GM18499 (cell line): ENCODE measurements around the gene QPRT.
"Not testable (repeated sequence)": the region's sequence is repeated elsewhere in the genome, so short reads cannot be mapped to it uniquely, and the experiment has no call there.

Source experiments
- ATAC-seq: cut with Tn5 transposase; IDR thresholded peaks from one replicate; pipeline ENCODE4 v1.9.1; 2021; ENCODE audit warnings: moderate number of reproducible peaks; ENCODE audit not compliant: insufficient read depth, unreplicated experiment

Gene QPRT

DNA sequence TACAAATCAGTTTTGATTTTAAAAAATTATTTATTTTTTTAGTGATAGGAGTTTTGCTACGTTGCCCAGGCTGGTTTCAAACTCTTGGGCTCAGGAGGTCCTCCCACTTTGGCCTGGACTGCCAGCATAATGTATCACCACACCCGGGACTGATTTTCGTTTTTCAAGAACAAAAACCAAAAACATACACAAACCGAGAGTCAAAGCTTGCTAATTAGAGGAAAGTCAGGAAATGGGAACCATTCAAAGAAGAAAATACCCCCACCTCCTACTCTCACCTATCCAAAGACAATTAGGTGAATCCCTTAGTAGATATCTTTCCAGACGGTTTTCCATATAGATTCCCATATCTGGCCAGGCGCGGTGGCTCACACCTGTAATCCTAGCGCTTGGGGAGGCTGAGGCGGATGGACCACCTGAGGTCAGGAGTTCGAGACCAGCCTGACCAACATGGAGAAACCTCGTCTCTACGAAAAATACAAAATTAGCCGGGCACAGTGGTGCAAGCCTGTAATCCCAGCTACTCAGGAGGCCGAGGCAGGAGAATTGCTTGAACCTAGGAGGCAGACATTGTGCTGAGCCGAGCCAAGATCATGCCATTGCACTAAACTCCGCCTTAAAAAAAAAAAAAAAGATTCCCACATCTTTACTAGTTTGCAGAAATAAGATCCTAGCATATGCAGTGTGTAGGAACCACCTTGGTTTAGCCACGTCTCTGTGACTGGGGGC, 16.8 kb upstream of the QPRT start:
- ATAC-seq = no peak

DNA sequence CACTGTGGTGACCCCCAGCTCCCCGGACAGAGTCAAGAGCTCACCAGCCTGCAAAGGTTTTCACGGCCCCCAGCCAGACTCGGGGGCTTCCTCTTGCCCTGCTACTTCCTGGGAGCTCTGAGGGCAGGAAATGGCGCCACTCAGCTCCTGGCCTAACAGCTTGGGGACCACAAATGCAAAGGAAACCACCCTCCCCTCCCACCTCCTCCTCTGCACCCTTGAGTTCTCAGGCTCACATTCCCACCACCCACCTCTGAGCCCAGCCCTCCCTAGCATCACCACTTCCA, 16.3 kb upstream of the QPRT start:
- no peak for ATAC-seq

DNA sequence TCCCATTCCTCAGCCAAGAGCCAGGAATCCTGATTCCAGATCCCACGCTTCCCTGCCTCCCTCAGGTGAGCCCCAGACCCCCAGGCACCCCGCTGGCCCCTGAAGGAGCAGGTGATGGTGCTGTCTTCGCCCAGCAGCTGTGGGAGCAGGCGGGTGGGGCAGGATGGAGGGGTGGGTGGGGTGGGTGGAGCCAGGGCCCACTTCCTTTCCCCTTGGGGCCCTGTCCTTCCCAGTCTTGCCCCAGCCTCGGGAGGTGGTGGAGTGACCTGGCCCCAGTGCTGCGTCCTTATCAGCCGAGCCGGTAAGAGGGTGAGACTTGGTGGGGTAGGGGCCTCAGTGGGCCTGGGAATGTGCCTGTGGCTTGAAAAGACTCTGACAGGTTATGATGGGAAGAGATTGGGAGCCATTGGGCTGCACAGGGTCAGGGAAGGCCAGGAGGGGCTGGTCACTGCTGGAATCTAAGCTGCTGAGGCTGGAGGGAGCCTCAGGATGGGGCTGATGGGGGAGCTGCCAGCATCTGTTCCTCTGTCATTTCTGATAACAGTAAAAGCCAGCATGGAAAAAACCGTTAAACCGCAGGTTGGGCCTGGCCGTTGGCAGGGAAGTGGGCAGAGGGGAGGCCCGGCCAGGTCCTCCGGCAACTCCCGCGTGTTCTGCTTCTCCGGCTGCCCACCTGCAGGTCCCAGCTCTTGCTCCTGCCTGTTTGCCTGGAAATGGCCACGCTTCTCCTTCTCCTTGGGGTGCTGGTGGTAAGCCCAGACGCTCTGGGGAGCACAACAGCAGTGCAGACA, 15.8 kb upstream of the QPRT start, which contains the start of gene SPN:
Gene SPN, plus strand, starts transcription at position 232 of the 791 bp plus-strand sequence. Its CDS starts 482 bp downstream, at position 714.
- no peak for ATAC-seq

DNA sequence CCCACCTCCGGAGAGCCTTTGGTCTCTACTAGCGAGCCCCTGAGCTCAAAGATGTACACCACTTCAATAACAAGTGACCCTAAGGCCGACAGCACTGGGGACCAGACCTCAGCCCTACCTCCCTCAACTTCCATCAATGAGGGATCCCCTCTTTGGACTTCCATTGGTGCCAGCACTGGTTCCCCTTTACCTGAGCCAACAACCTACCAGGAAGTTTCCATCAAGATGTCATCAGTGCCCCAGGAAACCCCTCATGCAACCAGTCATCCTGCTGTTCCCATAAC, 15.2 kb upstream of the QPRT start:
- ATAC-seq = no peak

DNA sequence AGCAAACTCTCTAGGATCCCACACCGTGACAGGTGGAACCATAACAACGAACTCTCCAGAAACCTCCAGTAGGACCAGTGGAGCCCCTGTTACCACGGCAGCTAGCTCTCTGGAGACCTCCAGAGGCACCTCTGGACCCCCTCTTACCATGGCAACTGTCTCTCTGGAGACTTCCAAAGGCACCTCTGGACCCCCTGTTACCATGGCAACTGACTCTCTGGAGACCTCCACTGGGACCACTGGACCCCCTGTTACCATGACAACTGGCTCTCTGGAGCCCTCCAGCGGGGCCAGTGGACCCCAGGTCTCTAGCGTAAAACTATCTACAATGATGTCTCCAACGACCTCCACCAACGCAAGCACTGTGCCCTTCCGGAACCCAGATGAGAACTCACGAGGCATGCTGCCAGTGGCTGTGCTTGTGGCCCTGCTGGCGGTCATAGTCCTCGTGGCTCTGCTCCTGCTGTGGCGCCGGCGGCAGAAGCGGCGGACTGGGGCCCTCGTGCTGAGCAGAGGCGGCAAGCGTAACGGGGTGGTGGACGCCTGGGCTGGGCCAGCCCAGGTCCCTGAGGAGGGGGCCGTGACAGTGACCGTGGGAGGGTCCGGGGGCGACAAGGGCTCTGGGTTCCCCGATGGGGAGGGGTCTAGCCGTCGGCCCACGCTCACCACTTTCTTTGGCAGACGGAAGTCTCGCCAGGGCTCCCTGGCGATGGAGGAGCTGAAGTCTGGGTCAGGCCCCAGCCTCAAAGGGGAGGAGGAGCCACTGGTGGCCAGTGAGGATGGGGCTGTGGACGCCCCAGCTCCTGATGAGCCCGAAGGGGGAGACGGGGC, 14.7 kb upstream of the QPRT start:
- no peak for ATAC-seq

DNA sequence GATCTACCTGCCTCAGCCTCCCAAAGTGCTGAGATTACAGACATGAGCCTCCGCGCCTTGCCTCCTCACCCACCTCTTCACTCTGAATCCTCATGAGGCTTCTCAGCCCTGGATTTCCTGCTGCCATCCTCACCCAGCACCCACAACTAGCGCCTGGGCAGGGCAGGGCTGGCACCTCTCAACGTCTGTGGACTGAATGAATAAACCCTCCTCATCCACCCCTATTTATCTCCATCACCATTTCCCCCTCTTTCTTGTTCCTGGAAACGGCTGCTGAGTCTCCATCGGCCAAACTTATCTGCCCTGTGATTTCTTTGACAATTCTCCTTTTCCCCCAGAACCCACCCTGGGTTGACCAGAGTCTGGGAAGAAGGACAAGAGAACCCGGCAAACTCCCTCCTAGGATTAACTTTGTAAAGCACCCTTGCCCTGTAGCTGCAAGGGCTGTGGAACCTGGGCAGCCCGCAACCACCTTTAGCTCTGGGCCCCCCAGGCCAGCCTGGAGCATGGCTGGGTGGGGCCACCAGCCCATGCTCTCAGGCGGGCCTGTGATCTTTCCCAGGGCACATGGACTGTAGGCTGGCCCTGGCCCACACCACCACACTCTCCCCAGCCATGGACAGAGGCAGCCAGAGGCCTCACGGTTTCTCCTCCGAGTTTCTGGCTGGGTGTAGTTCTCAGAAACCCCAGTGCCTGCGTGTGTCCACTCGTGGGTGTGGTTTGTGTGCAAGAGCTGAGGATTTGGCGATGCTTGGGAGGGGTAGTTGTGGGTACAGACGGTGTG, 13.5 kb upstream of the QPRT start:
- ATAC-seq = no peak

DNA sequence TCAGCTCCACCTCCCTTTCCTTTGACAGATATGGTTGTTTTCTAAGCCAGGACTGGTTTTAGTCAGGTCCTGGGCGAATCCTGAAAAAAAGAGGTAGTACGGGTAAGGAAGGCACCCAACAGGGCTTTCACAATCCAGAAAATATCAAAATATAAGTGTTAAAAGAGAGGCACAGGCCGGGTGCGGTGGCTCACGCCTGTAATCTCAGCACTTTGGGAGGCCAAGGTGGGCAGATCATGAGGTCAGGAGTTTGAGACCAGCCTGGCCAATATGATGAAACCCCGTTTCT, 11.7 kb upstream of the QPRT start:
- not testable (repeated sequence) for ATAC-seq

DNA sequence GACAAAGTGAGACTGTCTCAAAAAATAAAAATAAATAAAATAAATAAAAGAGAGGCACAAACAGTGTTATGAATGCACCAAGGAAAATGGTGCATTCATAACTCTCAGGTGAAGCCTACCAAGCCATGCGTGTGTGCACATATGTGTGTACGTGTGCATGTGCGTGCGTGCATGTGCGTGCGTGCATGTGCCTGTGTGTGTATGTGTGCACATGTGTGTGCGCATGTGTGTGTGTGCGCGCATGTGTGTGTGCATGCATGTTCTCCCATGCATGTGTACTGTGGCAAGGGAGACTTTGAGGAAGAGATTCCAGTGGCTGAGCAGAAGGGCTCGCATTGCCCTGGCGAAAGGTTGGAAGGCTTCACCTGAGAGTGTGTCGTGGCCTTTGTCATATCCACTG, 11.2 kb upstream of the QPRT start:
- no peak for ATAC-seq

DNA sequence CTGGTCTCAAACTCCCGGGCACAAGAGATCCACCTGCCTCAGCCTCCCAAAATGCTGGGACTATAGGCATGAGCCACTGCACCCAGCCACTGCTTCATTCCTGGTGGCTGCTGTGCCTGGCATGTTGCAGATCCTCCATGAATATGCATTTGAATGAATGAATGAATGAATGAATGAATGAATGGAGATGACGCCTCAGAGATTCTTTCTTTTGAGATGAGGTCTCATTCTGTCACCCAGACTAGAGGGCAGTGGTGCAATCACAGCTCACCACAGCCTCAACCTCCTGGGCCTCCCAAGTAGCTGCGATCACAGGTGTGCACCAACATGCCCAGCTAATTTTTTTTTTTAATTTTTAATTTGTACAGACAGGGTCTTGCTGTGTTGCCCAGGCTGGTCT, 10.7 kb upstream of the QPRT start:
- ATAC-seq = no peak

DNA sequence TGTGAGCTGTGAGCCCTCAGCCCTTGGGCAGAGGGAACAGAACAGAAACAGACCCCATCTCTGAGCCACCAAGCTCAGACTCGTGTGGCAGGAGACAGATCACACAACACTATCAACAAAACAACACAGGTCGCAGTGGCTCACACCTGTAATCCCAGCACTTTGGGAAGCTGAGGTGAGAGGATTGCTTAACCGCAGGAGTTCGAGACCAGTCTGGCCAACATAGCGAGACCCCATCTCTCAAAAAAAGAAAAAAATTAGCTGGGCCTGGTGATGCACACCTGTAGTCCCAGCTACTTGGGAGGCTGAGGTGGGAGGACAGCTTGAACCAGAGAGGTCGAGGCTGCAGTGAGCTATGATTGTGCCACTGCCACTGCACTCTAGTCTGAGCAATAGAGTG, 5.5 kb upstream of the QPRT start:
- no peak for ATAC-seq

DNA sequence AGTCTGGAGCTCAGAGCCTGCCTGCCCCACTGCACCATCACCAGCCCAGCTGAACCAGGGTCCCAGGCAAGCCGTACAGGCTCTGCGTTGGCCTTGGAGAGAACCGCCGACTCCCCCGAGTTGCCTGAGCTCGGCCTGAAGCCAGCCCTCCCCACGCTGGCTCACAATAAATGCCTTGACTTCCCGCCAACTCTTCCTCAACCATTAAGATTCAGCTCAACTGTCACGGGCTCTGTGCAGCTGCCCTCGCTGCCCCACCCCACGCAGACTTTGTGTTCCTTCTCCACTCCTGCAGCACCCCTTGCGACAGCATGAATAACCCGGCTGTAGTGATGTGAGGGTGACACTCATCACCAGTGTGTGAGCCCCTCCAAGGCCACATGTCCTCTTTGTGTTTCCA, 4.8 kb upstream of the QPRT start:
- no peak for ATAC-seq

DNA sequence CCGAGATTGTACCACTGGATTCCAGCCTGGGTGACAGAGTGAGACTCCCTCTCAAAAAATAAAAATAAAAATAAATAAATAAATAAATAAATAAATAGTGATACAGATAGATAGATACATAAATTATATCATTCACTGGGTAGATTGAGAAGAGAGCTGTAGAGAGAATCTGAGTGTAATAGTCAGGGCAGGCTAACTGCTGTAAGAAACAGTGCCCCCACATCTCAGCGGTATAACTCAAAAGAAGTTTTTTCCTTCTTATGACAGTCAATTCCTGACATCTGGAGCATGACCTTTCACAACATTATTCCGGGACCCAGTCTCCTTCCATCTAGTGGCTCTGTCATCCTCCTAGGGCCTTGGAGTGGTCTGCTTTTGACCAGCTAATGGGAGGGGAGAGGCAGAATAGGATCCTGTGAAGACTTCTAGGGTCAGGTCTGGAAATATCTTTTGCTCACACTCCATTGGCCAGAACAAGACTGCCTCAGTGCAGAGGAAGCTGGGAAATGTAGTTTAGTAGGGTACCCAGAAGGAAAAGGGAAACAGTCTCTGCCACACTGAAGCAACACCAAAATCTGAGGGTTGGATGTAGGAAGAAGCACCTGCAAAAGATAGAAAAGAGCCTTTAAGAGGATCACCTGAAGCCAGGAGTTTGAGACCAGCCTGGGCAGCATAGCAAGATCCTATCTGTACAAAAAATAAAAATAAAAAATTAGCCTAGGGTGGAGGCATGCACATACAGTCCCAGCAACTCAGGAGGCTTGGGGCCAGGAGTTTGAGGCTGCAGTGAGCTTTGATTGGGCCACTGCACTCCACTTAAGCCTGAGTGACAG, 3.0 kb upstream of the QPRT start:
- ATAC-seq = no peak

DNA sequence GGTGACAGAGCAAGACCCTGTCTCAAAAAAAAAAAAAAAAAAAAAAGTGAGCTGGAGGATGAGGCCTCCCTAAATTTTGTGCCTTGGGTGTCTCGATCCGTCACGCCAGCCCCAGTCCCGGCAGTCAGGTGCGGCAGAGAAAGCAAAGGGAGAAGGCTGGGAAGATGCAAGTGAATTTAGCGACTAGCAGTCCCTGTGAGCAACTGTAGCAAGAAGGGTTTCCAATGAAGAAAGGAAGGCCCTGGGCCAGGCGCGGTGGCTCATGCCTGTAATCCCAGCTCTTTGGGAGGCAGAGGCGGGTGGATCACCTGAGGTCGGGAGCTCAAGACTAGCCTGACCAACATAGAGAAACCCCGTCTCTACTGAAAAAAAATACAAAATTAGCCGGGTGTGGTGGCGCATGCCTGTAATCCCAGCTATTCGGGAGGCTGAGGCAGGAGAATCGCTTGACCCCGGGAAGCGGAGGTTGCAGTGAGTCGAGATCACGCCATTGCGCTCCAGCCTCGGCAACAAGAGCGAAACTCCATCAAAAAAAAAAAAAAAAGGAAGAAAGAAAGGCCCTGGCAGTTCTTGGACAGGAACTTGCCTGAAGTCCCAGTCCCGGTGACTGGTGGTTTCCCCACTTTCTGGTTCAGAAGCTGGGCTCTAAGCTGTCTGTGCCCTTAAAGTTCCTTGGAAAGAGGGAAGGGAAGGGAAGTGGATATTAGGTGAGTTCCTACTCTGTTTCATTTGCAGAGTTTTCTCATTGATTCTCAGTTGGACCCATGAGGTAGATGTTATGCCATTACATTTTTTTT, 1.8 kb upstream of the QPRT start:
- no peak for ATAC-seq

DNA sequence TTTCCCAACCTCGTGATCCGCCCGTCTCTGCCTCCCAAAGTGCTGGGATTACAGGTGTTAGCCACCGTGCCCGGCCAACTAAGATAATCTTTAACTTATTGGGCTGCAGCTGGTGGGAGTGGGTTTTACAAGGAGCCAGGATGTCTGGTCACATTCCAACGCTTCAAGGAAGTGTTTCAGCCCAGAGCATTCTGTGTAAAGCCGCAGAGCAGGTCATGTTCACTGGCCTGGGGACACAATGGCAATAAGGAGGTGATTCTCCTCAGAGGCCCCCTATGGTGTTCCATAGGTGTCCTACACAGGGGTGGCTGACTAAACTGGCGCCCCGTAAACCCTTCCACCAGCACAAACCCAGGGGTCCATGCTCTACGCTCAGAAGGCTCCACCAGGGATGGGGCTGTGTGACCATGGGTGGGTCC, 1.2 kb downstream of the QPRT start:
- ATAC-seq = no peak

DNA sequence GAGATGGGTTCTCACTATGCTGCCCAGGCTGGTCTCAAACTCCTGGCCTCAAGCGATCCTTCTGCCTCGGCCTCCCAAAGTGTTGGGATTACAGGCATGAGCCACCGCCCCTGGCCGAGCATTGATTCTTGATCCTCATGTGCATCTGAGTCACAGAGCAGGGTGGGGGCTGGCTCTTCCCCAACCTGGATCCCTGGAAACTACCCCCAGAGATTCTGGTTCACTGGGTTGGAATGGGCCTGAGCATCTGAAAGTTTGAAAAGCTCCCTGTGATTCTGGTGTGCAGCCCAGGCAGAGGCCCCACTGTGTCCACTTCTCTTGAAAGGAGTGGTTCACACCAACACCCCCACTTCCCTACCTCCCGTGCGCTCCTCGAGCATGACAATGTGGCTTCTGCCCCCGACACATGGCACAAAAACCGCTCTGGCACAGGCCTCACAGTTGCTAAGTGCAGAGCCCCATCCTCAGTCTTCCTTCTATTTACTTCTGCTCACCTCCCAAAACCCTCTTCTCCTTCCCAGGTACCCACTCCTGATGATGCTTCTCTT, 4.6 kb downstream of the QPRT start:
- ATAC-seq = no peak

DNA sequence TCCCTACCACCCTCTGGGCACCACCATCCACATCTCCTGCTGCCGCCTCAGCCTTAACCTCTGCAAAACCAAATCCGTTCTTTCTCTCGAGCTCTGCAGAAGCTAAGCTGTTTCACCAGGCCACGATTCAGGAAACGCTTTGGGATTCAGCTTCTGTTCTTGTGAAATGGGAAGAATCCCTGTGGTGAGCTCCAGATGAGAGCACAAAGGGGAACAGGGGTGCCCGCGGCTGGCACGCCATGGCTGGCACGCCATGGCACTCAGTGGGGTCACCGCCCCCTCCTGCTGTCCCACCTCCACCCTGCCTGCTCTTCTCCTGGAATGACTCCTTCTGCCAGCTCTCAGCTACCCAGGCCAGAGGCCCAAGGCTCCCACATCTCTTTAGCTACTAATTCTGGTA, 5.7 kb downstream of the QPRT start:
- ATAC-seq = no peak

DNA sequence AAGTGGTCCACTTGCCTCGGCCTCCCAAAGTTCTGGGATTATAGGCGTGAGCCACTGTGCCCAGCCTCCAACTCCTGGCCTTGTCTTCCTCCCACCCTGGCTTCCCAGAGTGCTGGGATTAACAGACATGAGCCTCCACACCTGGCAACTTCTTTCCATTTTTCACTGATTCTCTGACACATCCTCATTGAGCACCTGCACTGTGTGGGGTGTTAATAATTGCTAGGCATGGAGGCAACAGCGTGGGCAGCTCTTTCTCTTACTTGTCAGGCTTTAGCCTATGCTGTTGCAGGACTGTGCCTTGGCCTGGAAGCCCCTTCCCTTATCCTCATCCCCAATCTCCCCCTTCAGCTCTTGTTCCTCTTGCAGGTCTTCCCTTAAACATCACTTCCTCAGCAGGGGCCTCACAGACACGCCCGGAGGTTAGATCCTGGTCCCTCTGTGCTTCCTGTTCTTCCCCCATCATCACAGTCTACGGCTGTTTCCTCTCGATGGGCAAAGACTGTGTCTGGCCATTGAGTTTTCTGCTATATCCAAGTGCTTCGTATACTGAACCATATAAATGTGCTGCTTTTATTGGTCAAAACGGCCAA, 7.9 kb downstream of the QPRT start:
- ATAC-seq = no peak

DNA sequence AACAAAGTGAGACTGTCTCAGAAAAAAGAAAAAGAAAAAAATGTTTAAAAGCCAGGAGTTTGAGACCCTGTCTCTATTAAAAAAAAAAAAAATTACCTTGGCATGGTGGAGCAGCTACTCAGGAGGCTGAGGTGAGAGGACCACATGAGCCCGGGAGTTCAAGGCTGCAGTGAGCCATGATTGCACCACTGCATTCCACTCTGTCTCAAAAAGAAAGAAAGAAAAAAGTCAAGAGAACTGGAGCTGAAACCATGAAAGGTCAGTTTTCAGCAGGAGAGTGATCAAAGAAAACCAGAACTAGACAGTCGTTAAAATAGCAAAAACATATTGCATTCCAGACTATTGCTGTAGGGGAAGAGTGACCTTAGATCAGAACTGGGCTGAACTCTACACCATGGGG, 8.8 kb downstream of the QPRT start:
- no peak for ATAC-seq

DNA sequence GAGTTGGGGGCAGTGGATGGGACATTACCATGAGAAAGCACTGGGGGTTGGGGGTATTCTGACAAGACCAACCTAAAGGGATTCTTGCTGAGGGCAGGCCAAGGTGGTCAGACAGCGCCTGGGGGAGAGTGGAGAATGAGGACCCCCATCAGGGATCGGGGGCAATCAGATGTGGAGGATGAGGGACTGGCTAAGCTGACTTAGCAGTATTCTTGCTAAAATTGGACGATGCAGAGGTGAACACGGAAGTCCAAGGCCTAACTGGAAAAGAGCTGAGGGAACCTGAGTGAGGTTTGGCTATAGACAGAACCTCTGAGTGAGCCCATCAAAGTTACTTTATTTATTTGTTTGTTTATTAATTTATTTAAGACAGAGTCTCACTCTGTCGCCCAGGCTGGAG, 9.2 kb downstream of the QPRT start:
- no peak for ATAC-seq
